Smooth muscle cell (in vitro differentiated cells): ENCODE data around the gene SDS. TPM values are rescaled to one million over a fixed set of nuclear protein-coding genes. Genes with fewer than 3 reads are reported as not detected.

Experiments used
- DNase-seq: peaks from one replicate; lab custom pipeline; 2025; ENCODE audit not compliant: unreplicated experiment; lab: John Stamatoyannopoulos, UW
- H2AFZ ChIP-seq: fragments of 200-600 bp; sonication (generic); 2 replicates; pipeline ENCODE4 v1.6.0; 2016; ENCODE audit warnings: antibody characterized with exemption, low read depth, mild to moderate bottlenecking
- H3F3A ChIP-seq: fragments of 200-600 bp; sonication (generic); 2 replicates; pipeline ENCODE4 v1.6.0; 2017; ENCODE audit warnings: antibody characterized with exemption, low read depth
- H3K27ac ChIP-seq: fragments of 200-600 bp; sonication (generic); 2 replicates; pipeline ENCODE4 v1.5.1; 2016; ENCODE audit warnings: low read depth, mild to moderate bottlenecking
- H3K27me3 ChIP-seq: fragments of 200-600 bp; sonication (generic); 2 replicates; pipeline ENCODE4 v1.6.1; 2016; ENCODE audit warnings: low read depth, mild to moderate bottlenecking
- H3K36me3 ChIP-seq: fragments of 200-600 bp; sonication (generic); 2 replicates; pipeline ENCODE4 v1.5.1; 2016; ENCODE audit warnings: low read depth
- H3K4me1 ChIP-seq: fragments of 200-600 bp; sonication (generic); 2 replicates; pipeline ENCODE4 v1.5.1; 2016; ENCODE audit warnings: low read depth
- H3K4me2 ChIP-seq: fragments of 200-600 bp; sonication (generic); 2 replicates; pipeline ENCODE4 v1.6.0; 2016; ENCODE audit warnings: mild to moderate bottlenecking
- H3K4me3 ChIP-seq: fragments of 200-600 bp; sonication (generic); 2 replicates; pipeline ENCODE4 v1.5.1; 2016; ENCODE audit warnings: mild to moderate bottlenecking
- H3K79me2 ChIP-seq: fragments of 200-600 bp; sonication (generic); 2 replicates; pipeline ENCODE4 v1.6.0; 2016; ENCODE audit warnings: low read depth, mild to moderate bottlenecking
- H3K9ac ChIP-seq: fragments of 200-600 bp; sonication (generic); 2 replicates; pipeline ENCODE4 v1.6.0; 2016; ENCODE audit warnings: low read depth
- H3K9me3 ChIP-seq: fragments of 200-600 bp; sonication (generic); replicated peaks from 2 replicates; pipeline ENCODE4 v1.5.1; 2016; ENCODE audit warnings: low read depth
- H4K20me1 ChIP-seq: fragments of 200-600 bp; sonication (generic); 2 replicates; pipeline ENCODE4 v1.6.0; 2016; ENCODE audit warnings: low read depth
- WGBS: methylation state at CpG from one replicate; pipeline ENCODE4 v1.1.7; 2016; ENCODE audit warnings: low lambda C conversion rate; 5-methylcytosine and 5-hydroxymethylcytosine counted together
- polyA plus RNA-seq: library from polyadenylated mRNA; unstranded; fragments of >200 nt; fragmentation: Nextera tagmentation; extraction: Ambion mirVana; gene quantifications from 2 replicates; pipeline ENCODE4 v1.2.1, GENCODE V29; 2016
- total RNA-seq: library from RNA; depleted of rRNA; stranded (reverse); fragments of >200 nt; gene quantifications from 2 replicates; pipeline ENCODE4 v1.2.3, GENCODE V29; 2014
- TF ChIP-seq, protein P1 (sequence below): fragments of 200-600 bp; sonication (generic); IDR thresholded peaks from 2 replicates; pipeline ENCODE4 v1.5.1; 2017; ENCODE audit warnings: borderline replicate concordance, mild to moderate bottlenecking, antibody characterized with exemption; ENCODE audit not compliant: insufficient read depth, poor library complexity, severe bottlenecking

The SDS gene
- total and polyA plus RNA-seq, 2 experiments from 2014 or later: not detected

DNA sequence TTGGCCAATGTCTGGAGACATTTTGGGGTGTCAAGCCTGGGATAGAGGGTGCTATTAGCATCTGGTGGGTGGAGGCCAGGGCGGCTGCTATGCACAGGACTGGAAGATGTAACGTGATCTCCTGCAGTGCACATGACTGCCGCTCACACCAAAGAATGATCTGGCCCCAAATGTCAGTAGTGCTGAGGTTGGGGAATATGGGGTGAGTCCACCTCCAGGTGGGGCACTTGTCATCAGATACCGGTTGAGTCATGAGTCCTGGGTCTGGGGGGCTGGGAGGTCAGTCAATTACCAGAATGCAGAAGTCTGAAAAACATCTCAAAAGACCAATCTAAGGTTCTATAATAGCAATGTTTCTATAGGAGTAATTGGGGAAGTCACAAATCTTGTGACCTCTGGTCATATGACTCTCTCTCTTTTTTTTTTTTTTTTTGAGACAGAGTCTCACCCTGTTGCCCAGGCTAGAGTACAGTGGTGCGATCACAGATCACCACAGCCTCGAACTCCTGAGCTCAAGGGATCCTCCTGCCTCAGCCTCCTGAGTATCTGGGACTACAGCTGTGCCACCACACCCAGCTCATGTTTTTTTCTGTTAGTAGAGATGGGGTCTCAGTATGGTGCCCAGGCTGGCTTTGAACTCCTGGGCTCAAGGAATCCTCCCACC is 12.5 kb upstream of the SDS start:
- DNase-seq: no peak
- no peak overlapping the region for H3K27ac ChIP-seq
- H3K9ac ChIP-seq: no peak overlapping the region
- H3K27me3 ChIP-seq: no peaks in the 10 kb centered on the region
- no peak overlapping the region for H3K4me2 ChIP-seq
- H3K36me3 ChIP-seq: no peaks in the 10 kb centered on the region
- H3F3A ChIP-seq: no peaks in the 10 kb centered on the region
- TF ChIP-seq, protein P1, sequence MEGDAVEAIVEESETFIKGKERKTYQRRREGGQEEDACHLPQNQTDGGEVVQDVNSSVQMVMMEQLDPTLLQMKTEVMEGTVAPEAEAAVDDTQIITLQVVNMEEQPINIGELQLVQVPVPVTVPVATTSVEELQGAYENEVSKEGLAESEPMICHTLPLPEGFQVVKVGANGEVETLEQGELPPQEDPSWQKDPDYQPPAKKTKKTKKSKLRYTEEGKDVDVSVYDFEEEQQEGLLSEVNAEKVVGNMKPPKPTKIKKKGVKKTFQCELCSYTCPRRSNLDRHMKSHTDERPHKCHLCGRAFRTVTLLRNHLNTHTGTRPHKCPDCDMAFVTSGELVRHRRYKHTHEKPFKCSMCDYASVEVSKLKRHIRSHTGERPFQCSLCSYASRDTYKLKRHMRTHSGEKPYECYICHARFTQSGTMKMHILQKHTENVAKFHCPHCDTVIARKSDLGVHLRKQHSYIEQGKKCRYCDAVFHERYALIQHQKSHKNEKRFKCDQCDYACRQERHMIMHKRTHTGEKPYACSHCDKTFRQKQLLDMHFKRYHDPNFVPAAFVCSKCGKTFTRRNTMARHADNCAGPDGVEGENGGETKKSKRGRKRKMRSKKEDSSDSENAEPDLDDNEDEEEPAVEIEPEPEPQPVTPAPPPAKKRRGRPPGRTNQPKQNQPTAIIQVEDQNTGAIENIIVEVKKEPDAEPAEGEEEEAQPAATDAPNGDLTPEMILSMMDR: no peak
- no peak overlapping the region for H3K4me3 ChIP-seq
- H2AFZ ChIP-seq: no peak overlapping the region
- no peaks in the 10 kb centered on the region for H4K20me1 ChIP-seq
- 65% methylated on average over 6 of the region's 6 CpGs for WGBS
- H3K9me3 ChIP-seq: no peaks in the 10 kb centered on the region
- no peaks in the 10 kb centered on the region for H3K4me1 ChIP-seq
- H3K79me2 ChIP-seq: no peaks in the 10 kb centered on the region

DNA sequence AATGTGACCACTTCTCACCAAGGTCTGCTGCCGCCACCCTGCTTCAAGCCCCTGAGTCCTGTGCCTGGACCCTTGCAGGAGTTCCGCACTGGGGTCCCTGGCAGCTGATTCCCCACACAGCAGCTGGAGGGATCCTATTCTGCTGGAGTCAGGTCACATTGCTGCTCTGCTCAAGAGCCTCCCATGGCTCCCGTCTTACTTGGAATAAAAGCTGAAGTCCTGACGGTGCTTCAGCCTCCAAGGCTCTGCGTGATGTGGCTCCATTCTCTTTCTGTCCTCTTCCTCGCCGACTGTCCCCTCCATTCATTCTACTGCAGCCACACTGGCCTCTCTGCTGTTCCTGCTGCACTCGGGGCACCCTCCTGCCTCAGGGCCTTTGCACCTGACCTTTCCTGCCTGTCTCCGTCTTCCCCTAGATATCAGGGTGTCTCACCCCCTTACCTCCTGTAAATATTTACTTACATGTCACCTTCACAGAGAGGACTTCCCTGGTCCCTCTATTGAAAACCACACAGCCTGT is 10.9 kb upstream of the SDS start:
- Histone ChIP-seq H3K9ac (no peak overlapping the region), H3F3A (no peaks in the 10 kb centered on the region), H4K20me1 (no peaks in the 10 kb centered on the region), H3K4me2 (no peak overlapping the region), H3K79me2 (no peaks in the 10 kb centered on the region), H3K4me3 (no peak overlapping the region), H3K36me3 (no peaks in the 10 kb centered on the region), H3K4me1 (no peaks in the 10 kb centered on the region), H3K27ac (no peak overlapping the region), H3K9me3 (no peaks in the 10 kb centered on the region), H2AFZ (no peak overlapping the region), H3K27me3 (no peaks in the 10 kb centered on the region)
- TF ChIP-seq, protein P1: no peak
- no peak for DNase-seq
- WGBS: 91% methylated on average over 9 of the region's 9 CpGs

DNA sequence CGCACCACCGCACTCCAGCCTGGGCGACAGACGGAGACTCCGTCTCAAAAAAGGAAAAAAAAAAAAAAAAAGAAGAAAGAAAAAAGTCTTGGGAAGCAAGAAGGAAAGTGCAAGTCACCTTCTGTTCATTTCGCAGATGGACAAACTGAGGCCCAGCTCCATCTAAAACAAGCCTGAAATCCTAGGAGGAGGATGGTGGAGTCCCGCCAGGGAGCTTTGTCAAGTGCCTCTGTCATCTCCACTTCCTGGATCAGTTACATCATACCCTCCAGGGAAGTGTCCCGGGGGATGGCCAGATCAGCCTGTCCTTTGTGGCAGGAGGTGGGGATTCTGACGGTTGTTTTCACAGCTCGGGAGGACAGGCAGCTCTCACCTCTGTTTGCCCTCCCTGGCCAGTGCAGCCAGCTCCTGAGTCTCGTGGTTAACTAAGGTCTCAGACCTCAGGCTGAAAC is 9.8 kb upstream of the SDS start:
- Histone ChIP-seq H3K36me3 (no peaks in the 10 kb centered on the region), H4K20me1 (no peaks in the 10 kb centered on the region), H3K4me3 (no peak overlapping the region), H3K27me3 (no peaks in the 10 kb centered on the region), H3K9ac (no peak overlapping the region), H3K79me2 (no peaks in the 10 kb centered on the region), H3K27ac (no peak overlapping the region), H3K4me2 (no peak overlapping the region), H2AFZ (no peak overlapping the region), H3K9me3 (no peaks in the 10 kb centered on the region), H3F3A (no peaks in the 10 kb centered on the region), H3K4me1 (no peaks in the 10 kb centered on the region)
- TF ChIP-seq, protein P1: no peak
- 68% methylated on average over 10 of the region's 11 CpGs for WGBS
- no peak for DNase-seq
